ENCODE data around the gene NUDT22. TPM values are rescaled to one million over a fixed set of nuclear protein-coding genes. Genes with fewer than 3 reads are reported as not detected.

Gene NUDT22
- total RNA-seq, 2 experiments from 2014 or later, result 66.0 to 69.2 TPM

- peaks cover 10% of the 10 kb centered on the region for H3K36me3 Mint-ChIP-seq (ENCODE audit: low read depth)
- no peaks in the 10 kb centered on the region for H3K9me3 Mint-ChIP-seq
- ChIA-PET CTCF (interaction anchor here (1.2 to 6.1 kb wide), 6 partner anchors 15 to 88 kb away, joined by 3 to 77 read pairs (median 8); partner anchors contain the start of genes ESRRA and PLCB3), POLR2A (interaction anchor here (0.9 to 6.6 kb wide), 5 partner anchors 8 to 57 kb away, joined by 3 to 132 read pairs (median 11); partner anchors contain the start of genes BAD, PLCB3 and PPP1R14B)
- DNase-seq (no peak), ATAC-seq (no peak)
- H3K27ac Mint-ChIP-seq, result peak overlapping the region; percentile 95
- intact Hi-C loops (cut with micrococcal nuclease), result no loop called here
- TF ChIP-seq CTCF (IDR thresholded peaks at IDR 0.05), result no peak
- H3K4me3 Mint-ChIP-seq, result peak overlapping the region; percentile 96
- peaks cover 20% of the 10 kb centered on the region for H3K4me1 Mint-ChIP-seq (ENCODE audit: low read depth)
- H3K27me3 Mint-ChIP-seq, result no peaks in the 10 kb centered on the region
Measured at GRCh38 chr11:64267207-64267945, 41.3 kb downstream of the NUDT22 start.

GRCh38 chr11:64268025-64268892, 42.2 kb downstream of the NUDT22 start:
- Mint-ChIP-seq H3K4me1 (ENCODE audit: low read depth) (peaks cover 21% of the 10 kb centered on the region), H3K27me3 (no peaks in the 10 kb centered on the region), H3K4me3 (peak overlapping the region; percentile 96), H3K9me3 (no peaks in the 10 kb centered on the region), H3K36me3 (ENCODE audit: low read depth) (peaks cover 8% of the 10 kb centered on the region), H3K27ac (peak overlapping the region; percentile 95)
- ATAC-seq (no peak), DNase-seq (no peak)
- intact Hi-C loops (cut with micrococcal nuclease), result no loop called here
- ChIA-PET POLR2A (interaction anchor here (0.9 to 6.6 kb wide), 11 partner anchors 9 to 83 kb away, joined by 3 to 132 read pairs (median 11); partner anchors contain the start of genes BAD, ESRRA, GPR137 and PLCB3), CTCF (interaction anchor here (1.2 to 6.1 kb wide), 9 partner anchors 16 to 87 kb away, joined by 3 to 77 read pairs (median 5); partner anchors contain the start of genes ESRRA, FERMT3 and PLCB3)
- no peak for TF ChIP-seq CTCF (IDR thresholded peaks at IDR 0.05)

- Mint-ChIP-seq H3K9me3 (no peaks in the 10 kb centered on the region), H3K4me1 (ENCODE audit: low read depth) (peaks cover 21% of the 10 kb centered on the region), H3K4me3 (peak overlapping the region; percentile 96), H3K36me3 (ENCODE audit: low read depth) (peaks cover 8% of the 10 kb centered on the region), H3K27me3 (no peaks in the 10 kb centered on the region), H3K27ac (peak overlapping the region; percentile 95)
- no peak for TF ChIP-seq CTCF (IDR thresholded peaks at IDR 0.05)
- ChIA-PET CTCF (interaction anchor here (1.2 to 6.1 kb wide), 7 partner anchors 17 to 86 kb away, joined by 3 to 77 read pairs (median 10); partner anchors contain the start of genes ESRRA, FERMT3 and PLCB3), POLR2A (interaction anchor here (0.6 to 6.6 kb wide), 14 partner anchors 10 to 84 kb away, joined by 3 to 132 read pairs (median 8); partner anchors contain the start of genes BAD, ESRRA, FERMT3 and GPR137)
- ATAC-seq (peak; percentile 22), DNase-seq (peak; percentile 76)
- intact Hi-C loops (cut with micrococcal nuclease), result no loop called here
Measured at GRCh38 chr11:64268893-64269539, 42.9 kb downstream of the NUDT22 start.

- Mint-ChIP-seq H3K4me3 (peak overlapping the region; percentile 96), H3K36me3 (ENCODE audit: low read depth) (peaks cover 8% of the 10 kb centered on the region), H3K27me3 (no peaks in the 10 kb centered on the region), H3K9me3 (no peaks in the 10 kb centered on the region), H3K27ac (peak overlapping the region; percentile 95), H3K4me1 (ENCODE audit: low read depth) (peaks cover 21% of the 10 kb centered on the region)
- POLR2A ChIA-PET, result interaction anchor here (0.6 to 6.6 kb wide), 17 partner anchors 10 to 84 kb away, joined by 3 to 132 read pairs (median 6); partner anchors contain the start of genes BAD, ESRRA, FERMT3 and FKBP2
- TF ChIP-seq CTCF (IDR thresholded peaks at IDR 0.05), result no peak
- peak; percentile 98 for DNase-seq
- intact Hi-C loops (cut with micrococcal nuclease), result no loop called here
- CTCF ChIA-PET, result interaction anchor here (0.7 to 6.1 kb wide), 8 partner anchors 18 to 65 kb away, joined by 3 to 77 read pairs (median 7); partner anchors contain the start of genes ESRRA, FERMT3, PLCB3 and PRDX5
- ATAC-seq, result peak; percentile 73
Measured at GRCh38 chr11:64269540-64270220, 43.6 kb downstream of the NUDT22 start.
